Stromal cell of bone marrow (primary cell): ENCODE results near the gene LHFPL6.

Source experiments
- DNase-seq: peaks from one replicate; pipeline ENCODE4 v3.0.0-alpha.2; 2012; ENCODE audit warnings: low read depth

LHFPL6 gene

DNA sequence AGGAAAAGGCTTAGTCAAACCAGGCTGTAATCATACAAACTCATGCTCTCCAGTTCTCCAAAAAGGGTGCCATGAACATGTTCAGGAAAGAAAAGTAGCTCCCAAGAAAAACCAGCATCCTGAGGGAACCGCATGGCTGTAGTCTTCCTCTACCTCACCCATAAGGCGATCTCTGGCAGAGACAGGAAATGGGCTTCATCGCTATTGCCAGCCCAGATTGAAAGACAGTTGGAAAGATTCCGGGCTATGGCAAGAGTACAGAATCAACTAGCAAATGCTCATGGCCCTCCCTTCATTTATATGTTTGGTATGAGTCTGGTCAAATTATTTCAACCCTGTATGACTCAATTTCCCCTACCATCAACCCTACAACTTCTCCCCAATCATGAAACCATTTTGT, 140.1 kb downstream of the LHFPL6 start:
- DNase-seq, result no peak

DNA sequence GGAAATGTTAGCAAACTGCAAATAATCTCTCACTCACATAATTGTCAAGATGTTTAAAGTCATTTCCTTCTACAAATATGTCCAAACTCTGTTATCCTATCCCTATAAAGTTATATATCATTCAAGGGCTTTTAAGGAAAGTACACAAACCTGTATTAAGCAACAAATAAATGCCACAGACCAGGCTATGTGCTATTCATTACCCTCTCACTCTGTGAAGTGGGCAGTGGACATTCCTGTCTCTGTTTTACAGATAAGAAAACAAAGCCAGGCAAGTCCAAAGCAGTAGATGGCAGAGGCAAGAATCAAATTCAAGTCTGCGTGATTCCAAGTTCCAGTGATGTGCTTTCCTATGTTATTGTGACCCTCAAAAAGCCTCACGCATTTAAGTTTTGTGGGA, 140.6 kb downstream of the LHFPL6 start:
- no peak for DNase-seq

DNA sequence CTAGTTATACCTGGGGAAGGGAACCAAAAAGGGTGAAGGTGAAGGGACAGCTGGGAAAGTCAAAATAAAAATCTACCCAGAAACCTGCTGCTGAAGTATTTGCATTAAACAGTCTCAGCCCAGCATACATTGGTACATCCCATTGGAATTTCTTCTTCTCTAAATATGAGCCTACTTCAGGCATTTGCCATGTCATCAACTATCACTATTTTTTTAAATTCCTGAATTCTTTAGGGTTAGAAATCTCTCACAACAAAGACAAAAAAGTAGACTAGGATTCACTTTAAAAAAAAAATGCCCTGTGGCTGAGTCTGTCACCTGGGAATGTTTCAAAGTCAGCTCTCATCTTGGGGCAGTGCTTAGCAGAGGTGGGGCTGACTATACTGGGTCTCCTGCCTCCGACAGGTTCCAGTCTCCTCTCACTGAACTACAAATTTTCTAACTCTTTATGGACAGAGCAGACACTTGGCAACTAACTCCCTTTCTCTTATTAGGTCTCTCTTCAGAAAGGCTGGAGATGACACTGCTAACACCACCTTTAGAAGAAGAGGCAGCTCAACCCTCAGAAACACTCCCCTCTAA, 141.2 kb downstream of the LHFPL6 start:
- no peak for DNase-seq

DNA sequence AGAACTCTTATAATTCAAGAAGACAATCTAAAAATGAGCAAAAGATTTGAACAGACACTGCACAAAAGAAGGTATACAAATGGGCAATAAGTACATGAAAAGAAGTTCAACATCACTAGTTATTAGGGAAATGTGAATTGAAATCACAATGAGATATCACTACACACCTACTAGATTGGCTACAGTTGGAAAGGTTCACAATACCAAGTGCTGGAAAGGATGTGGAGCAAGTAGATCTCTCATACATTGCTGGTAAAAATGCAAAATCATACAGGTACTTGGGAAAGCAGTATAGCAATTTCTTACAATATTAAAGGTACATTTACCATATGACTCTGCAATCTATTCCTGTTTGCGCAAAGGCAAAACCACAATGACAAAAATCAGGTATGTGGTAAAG, 145.7 kb downstream of the LHFPL6 start:
- DNase-seq, result no peak

DNA sequence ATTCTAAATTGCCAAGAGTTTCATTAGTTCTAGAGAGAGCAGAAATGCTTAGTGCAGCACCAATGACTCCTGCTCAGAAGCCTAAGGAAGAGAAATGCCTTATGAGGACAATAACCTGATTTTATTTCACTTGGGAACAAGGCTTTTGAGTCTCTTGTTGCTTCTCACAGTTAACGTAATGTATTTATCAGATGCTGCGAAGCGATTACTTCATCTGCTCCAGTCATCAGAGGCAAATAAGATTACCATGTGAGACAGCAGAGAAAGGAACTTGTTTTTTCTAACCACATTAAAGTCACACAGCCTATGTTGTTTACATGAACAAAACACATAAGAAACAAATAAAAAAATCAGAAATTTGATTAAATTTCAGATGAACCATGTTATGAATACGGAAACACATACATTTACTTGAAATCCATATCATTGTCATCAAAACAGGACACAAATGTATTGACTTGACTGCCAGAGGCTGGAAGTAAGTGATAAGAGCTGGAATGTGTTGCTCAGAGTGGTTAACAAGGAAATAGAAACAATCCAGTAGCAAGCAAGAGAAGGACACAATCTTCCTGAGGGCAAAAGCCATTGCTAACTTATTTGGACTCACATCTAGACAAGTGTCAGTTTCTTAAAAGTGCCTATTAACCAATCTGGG, 147.3 kb downstream of the LHFPL6 start:
- DNase-seq, result no peak

DNA sequence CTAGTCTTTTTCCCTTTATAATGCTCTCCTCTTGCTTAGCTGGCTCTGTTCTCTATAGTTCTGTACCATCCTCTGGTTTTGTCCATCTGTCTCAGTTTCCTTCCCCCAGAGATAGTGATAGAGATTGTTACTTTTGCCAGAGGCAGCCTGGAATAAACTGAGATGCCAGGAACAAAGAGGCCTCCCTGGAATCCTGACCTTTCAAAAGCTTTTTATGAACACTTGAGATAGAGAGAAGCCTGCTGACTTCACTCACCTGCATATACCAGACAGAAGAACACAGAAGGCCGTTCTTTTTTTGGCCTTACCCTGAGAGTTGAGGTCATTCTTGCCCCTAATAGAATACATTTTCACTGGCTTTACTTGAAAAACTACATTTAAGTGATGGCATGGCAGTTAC, 150.2 kb downstream of the LHFPL6 start:
- DNase-seq, result no peak

DNA sequence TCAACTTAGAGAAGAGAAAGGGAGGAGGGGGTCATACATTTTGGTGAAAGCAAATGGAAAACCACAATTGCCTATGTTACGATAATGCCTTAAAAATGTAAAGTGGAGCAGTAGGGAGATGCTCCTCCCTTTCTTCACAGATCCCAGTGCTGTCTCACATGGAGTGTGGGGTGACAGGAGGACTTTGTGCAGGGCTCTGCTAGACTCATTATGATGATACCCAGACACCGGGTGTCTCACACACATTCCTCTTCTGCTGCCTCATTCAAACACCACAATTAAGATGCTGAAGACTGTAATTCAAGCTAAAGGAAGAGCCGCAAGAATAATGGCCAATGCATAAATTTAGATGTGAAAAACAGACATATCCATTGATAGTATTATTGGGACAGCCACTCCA, 150.6 kb downstream of the LHFPL6 start:
- no peak for DNase-seq

DNA sequence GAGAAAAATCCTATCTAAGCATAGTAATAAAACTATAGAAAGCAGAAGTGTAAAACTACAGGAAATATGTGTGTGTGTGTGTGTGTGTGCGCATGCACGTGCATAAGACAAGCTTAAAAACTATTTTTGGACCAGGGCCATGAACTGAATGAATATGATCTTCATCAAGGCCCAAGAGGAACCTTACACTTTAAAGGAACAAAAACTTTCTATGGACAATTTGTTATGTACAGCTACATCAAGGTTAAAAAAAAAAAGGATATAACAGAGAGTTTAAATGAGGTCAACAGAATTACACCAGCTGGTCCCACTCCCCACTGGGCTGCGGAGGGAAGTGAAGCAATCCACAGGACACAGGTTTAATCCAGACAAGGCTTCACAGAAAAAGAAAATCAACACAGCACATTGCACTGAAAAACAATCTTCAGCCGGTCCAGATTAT, 151.1 kb downstream of the LHFPL6 start:
- DNase-seq, result no peak

DNA sequence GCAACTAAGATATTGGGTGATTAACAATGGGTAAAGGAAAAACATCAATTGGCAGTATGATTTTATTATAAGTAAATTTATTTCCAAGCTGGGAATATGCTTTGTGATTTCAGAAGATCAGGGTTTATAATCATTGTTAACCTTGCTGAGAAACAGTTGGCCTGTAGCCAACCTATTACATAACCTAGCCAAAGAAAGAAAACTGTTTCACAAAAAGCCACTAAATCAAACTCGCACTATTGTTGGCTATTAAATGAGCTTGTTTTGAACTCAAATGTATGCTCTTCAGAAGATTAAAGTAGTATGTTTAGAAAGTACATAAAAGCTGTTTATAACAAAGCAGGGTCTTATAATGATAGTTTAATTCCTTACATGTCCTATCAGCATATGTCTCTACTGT, 151.7 kb downstream of the LHFPL6 start:
- DNase-seq, result no peak

DNA sequence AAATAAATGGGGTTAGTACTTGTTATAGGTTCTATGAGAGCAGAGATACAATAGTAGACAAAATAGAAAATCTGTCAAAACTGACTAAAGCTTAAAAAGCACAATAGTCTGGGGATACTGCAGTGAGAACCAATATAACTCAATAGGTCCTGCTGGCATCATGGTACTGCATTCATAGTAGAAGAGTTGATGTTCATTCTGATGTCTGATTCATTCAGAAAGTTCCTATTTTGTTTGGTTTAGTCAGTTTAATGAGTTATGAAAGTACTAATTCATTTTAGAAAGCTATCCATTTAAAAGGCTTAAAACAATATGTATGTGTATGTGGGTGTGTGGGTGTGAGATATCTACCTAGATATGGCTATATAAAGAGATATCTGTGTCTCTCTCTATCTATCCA, 152.8 kb downstream of the LHFPL6 start:
- no peak for DNase-seq

DNA sequence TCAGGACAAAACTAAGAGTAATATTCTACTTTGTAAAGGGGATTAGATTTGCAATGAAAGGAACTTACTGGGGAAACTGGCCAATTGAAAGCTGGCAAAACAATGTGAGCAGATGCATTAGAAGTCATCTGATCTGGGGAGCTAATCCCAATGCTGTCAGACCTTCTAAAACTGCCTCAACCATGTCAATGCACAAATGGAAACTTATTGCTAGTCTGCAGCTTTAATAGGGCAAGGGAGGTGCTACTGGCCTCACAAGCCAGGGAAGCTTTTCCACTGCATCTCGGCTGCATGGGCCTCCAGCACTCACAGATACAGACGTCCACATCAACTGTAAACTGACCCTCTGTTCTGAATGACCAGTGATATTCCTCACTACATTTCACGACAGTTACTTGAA, 154.2 kb downstream of the LHFPL6 start:
- no peak for DNase-seq

DNA sequence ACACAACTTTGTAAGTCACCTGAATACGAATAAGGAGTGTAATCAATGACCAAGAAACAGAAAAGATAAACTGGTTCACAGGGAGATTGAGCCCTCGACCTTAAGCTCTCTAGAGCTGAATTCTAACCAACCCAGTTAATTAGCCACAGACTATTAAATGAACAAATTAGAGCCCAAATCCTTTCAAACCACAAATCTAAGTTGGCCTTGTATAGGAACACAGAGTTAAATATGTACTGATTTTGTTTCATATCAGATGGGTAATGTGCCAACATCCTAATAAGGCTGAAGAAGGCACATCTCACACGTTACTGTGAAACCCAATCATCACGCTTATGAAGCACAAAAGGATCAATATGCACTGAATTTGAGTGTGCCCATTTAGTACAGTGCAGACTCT, 156.1 kb downstream of the LHFPL6 start:
- DNase-seq, result no peak

DNA sequence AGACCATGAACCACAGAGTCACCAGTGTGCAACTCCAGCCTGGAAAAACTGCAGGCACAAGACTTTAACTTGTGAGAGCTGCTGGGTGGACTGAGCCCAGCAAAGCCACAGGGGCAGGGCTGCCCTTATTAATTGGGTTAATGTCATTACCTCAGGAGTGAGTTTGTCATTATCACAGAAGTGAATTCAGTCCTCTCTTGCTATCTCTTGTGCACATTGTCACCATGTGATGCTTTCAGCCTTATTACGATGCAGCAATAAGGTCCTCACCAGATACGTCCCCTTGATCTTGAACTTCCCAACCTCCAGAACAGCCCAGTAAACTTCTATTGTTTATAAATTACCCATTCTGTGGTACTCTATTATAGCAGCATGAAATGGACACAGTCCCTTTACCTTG, 158.1 kb downstream of the LHFPL6 start:
- no peak for DNase-seq

DNA sequence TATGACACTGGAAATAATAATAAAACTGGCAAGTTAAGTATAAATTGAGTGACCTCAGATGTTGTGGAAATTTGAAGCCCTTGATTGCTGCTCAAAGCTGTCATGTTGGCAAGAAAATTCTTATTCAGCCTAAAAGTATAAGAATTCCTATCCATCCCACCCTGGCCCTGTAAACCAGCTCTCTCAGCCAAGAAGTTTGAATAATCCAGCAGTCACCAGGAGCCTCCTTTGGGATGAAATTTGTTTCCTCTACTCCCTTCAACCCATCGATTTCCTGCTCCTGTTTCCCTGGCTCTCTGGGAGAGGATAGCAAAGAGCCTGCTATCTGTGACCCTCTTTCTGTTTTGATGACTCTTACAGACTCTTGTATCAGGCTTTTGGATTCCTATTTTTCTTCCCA, 169.3 kb downstream of the LHFPL6 start:
- DNase-seq, result no peak

DNA sequence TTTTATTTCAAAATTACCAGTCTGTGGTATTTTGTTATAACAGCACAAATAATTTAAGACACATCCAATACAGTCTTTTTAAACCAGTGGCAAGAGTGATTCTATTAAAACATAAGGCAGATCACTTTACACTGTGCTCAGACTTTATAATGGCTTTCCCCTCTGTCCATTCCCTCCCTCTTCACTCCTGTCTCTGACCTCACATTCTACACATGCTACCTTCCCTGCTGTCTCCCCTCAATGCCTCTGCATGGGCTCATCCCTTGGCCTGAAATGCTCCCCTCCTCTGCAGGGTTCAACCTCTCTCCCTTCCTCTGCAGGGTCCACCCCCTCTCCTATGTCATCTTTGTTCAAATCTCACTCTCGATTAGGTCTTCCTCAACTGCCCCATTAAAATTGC, 170.8 kb downstream of the LHFPL6 start:
- DNase-seq, result no peak

DNA sequence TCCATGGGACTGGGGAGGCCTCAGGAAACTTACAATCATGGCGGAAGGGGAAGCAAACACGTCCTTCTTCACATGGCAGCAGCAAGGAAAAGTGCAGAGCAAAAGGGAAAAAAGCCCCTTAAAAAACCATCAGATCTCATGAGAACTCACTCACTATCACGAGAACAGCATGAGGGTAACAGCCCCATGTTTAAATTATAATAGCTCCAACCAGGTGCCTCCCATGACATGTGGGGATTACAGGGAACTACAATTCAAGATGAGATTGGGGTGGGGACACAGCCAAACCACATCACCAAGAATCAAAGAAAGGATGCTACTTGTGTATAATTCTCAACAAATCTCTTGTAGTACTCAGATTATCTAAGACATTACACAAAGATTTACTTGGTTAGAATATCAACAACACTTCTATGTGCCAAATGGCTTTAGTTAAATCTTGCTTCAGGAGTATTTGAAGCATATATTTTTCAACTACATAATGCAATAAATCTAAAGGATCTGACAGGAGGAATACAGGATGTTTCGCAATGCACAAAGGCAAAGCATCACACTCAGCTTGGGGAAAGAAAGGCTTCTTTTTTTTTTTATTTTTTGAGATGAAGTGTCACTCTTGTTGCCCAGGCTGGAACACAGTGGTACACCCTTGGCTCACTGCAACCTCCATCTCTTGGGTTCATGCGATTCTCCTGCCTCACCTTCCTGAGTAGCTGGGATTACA, 180.0 kb downstream of the LHFPL6 start:
- DNase-seq, result no peak

DNA sequence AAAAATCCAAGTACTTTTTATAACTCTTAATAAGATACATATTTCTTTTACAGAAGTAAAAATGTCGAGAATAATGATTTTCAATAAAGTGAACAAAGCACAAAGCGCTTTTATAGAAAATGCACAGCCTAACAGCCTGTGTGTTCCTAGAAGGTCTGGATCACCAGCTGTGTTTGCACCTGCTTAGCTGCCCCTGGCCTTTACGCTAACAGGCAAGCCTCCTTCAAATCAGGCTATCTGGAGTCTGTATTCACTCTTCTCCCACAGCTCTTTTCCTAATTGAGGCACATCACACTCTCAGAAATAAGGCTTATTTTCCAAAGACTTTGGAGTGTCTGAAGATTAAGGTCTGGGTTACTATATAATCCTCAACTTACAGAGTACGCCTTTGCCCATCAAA, 183.1 kb downstream of the LHFPL6 start:
- DNase-seq, result no peak

DNA sequence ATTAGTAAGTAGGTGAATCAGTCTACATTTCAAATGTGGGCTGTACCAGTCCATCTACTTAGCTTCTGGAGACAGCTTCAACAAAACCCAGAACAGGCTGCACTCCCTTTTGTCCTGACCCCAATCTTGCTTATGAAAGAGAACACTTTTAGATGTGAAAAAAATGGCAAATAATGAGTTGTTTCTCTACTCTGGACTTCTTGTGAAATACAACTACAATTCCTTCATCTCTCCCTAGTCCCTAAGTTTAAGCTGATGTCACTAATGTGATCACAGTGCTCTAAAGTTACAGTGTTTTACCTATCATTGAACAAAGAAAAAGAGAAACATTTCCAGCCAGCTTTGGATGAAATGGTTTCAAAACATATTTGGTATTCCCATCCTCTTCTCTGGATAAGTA, 183.9 kb downstream of the LHFPL6 start:
- DNase-seq, result no peak

DNA sequence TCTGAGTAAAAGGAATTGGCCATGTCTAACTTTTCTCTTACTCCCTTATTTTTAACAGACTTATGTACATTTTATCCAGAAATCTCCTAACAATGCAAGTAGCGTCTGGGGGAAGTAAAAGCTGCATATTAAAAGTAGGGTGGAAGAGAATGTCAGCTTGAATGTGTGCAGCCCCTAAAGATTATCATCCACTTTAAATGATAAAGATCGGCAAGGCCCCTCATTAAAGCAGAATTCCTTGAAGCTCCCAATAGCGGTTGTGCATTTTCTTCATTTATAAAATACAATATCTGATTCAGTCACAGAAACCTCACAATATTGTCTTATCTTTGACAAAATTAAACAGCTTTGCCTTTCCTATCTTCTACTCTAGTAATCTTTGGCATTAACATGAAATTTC, 184.6 kb downstream of the LHFPL6 start:
- DNase-seq, result no peak

DNA sequence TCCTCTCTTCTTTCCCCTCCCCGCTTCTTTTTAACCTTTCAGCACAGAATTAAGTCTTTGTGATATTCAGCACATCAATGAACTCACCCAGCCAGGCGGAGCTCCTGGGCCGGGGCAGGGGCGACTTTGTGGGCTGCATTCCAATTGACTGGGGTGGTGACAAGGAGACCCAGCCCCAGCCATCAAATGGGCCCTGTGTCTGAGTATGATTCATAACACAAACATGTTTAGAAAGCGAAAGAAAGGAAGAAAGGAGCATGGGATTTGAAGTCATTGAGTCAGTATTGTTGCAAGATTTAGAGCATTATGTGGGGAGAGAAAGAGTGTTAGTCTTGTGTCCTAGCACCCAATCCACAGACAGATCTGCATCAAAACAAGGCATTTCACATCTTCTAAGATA, 185.3 kb downstream of the LHFPL6 start:
- peak; percentile 29 for DNase-seq

DNA sequence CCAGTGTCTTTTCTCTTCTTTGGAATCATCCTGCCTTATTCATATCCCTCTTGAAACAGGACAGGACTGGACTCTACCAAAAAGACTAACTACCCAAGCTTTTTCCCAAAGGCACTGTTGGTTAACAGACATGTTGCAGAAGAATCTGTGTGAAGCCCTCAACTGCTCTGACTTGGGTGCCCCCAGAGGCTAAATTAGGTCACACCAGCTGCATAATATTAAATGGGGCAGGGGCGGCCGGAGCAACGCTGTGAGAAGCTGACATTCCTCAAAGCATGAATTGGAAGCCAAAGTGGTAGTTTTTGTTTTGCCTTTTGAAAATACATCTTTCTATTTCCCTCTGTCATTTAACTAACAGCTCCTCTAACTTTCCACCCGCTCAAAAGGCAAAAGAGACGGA, 185.9 kb downstream of the LHFPL6 start:
- no peak for DNase-seq

DNA sequence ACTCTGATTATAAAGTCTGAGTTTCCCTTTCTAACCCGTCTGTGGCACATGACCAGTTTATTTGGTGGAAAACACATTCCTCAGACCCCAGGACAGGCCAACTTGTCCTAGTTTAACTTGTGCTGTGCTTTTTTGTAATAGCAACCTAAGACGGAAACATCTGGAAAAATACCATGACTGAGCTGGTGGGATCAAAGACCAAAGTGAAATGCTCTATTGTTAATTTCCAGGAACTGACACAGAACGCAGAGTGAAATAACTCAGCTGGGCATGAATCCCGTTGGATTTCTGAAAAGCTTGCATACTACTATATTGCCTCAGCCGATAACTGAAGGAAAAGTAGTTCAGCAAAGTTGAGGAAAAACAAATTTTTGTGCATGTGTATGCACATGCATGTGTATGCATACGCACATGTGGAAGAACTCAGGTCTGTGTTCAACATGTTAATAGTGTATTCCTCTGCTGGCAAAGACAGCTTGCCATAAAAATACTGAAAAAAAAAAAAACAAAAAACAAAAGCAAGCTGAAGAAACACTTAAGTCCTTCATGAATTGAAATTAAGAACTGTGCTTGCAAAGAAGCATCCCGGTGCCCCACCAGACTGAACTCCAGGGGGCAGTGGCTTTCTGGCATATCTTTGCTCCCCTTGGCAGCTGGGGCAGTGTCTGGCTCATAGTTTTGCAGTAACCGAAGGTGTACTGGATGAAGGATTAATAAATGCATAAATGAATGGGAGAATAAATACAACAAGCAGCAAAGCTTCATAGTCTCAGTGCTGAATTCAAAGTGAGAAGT, 187.8 kb downstream of the LHFPL6 start:
- no peak for DNase-seq

DNA sequence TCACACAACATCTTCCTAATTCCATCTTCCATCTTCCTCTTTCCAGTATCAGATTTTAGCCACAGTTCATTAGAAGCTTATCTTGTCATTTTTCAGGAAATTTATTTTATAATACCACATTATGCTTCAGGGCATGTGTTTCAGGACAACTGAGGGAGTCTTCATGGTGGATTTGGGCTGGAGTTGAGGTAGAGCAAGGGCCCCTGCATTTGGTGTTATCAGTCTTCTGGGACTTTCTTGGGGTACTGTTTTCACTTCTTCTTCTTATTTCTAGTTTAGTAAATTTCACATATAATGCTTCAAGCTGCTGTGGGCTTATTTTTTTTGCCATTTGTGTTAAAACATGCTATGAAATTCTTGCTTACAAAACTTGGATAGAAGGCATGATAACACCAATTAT, 188.7 kb downstream of the LHFPL6 start:
- DNase-seq, result no peak
